ENCODE data around the gene NGFR.
"Not testable (repeated sequence)": the region's sequence is repeated elsewhere in the genome, so short reads cannot be mapped to it uniquely, and the experiment has no call there.

The NGFR gene

DNA sequence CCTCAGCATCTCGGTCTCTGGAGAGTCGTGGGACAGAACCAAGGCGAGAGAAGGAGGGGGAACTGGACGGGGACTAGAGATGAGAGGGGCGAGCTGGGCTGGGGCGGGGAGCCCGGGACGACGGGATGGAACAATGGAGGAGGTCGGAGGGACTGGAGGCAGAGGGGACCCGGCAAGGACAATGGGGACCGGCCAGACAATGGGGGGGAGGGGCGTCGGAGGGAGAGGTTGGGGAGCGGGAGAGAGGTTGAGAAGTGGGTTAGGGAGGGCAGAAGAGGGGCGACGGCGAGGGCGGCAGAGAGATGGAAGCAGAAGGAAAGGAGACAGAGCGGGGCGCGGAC is 719 bp downstream of the NGFR start:
- DNase-seq (ENCODE audit: low read depth in 2 of 3, low spot score in 2 of 3): no peak

- peak; percentile 51 to 80 (median 71) for DNase-seq (ENCODE audit: low read depth in 2 of 3, low spot score in 2 of 3)
Measured at GRCh38 chr17:49496183-49496866, 1.2 kb downstream of the NGFR start.

GRCh38 chr17:49496867-49497147 is 1.7 kb downstream of the NGFR start:
- DNase-seq (ENCODE audit: low read depth in 2 of 3, low spot score in 2 of 3): no peak

GRCh38 chr17:49497148-49498028 is 2.3 kb downstream of the NGFR start:
- DNase-seq (ENCODE audit: low read depth in 2 of 3, low spot score in 2 of 3): peak in 1 of 3 experiments; percentile 10

DNA sequence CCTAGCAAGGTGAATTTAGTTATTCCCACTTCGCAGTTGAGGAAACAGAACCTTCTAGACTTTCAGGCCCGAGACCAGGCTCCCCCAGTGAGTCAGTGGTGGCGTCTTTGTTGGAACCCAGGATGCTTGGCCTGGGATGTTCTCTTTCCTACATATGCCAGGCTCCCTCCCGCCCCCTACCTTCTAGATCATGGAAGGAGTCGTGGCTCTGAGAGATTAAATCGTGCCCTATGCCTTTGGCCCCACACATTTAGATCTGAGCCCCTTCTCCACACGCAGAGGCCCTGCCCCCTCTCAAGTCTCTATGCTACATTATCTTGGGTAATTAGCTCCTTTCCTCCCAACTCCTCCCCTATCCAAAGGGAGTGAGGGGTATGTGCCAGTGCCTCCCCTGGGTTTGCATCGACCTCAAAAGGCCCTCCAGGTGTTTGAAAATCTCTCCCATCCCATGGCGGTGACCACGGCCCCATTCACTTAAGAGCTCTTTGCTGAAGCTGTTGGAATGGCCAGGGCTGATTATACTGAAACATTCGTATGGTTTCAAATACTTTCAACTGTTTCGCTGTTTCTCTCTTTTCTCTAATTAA is 3.0 kb downstream of the NGFR start:
- DNase-seq (ENCODE audit: low read depth in 2 of 3, low spot score in 2 of 3): no peak

DNA sequence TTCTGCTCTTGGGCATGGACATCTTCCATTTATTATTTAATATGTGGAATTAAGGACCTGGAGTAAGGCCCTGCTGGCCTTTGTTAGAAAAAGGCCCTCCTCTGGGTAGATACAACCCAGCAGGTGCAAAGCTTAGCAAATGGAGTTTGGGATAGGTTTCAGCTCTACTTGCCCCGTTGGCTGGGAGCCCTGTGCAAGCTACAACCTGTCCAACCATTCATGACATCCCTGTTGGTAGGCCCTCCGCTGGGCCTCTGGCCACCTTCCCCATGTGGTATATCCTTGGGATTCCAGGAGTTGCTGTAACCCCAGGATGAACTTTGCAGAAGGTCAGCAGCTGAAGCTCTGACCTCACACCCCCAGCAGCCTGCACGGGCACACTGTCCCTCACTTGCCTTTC is 6.4 kb downstream of the NGFR start:
- no peak for DNase-seq (ENCODE audit: low read depth in 2 of 3, low spot score in 2 of 3)

DNA sequence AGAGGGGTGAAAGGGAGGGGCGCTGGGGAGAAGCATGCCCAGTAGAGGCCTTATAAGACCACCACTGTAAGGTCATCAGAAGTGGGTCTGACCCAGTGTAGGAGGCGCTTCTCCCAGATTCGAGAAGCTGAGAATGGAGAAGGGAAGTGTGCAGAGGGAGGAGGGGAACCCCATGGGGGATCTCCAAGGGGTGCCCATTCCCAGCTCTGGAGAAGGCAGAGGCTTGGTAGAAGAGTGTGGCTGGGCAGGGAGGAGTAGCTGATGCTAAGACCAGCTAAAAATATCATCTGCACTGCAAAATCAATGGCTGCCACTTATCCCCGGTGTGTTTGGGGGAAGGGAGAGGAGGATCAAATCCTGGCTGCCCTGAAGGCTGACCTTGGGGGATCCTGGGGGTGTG is 7.2 kb downstream of the NGFR start:
- DNase-seq (ENCODE audit: low read depth in 2 of 3, low spot score in 2 of 3): no peak

- DNase-seq (ENCODE audit: low read depth in 2 of 3, low spot score in 2 of 3): not testable (repeated sequence)
Measured at GRCh38 chr17:49502680-49503079, 7.6 kb downstream of the NGFR start.

- DNase-seq (ENCODE audit: low read depth in 2 of 3, low spot score in 2 of 3): no peak
Measured at GRCh38 chr17:49504369-49504768, 9.3 kb downstream of the NGFR start.

- DNase-seq (ENCODE audit: low read depth in 2 of 3, low spot score in 2 of 3): no peak
Measured at GRCh38 chr17:49505854-49506253, 10.8 kb downstream of the NGFR start.

DNA sequence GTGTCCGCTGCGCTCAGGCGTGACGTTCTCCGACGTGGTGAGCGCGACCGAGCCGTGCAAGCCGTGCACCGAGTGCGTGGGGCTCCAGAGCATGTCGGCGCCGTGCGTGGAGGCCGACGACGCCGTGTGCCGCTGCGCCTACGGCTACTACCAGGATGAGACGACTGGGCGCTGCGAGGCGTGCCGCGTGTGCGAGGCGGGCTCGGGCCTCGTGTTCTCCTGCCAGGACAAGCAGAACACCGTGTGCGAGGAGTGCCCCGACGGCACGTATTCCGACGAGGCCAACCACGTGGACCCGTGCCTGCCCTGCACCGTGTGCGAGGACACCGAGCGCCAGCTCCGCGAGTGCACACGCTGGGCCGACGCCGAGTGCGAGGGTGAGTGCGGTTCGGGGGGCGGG is 11.2 kb downstream of the NGFR start:
- no peak for DNase-seq (ENCODE audit: low read depth in 2 of 3, low spot score in 2 of 3)

GRCh38 chr17:49508061-49508865 is 13.2 kb downstream of the NGFR start:
- no peak for DNase-seq (ENCODE audit: low read depth in 2 of 3, low spot score in 2 of 3)

DNA sequence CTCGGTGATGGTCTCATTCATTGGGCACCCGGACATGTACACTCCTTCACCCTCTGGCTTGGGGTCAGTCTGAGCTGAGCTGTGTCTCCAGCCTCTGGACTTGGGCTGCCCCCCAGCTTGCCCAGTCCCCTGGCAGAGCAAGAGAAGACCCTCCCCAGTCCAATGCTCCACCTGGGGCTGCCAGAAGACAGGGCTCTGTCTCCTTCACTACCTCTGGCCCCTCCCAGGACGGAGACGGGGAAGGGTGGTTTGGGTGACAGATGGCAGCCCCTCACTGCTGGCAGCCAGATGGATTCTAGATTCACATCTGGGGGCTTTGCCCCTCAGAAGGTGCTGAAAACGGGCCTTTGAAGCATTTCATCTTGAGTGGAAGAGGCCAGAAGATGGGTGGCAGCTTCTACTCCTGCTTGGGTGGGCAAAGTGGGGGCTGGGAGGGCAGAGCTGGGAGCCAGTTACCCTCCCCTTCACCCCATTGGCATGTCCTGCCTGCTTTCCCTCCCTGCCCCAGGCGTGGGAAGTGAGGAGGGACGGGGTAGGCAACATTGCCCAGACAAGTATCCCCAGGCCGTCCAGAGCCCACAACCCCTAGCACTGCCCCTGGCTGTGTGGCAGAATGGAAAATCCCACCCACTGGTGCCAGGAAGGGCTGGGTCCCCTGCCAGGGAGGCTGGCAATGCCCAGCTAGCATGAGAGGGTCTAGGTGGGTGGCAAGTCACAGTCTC is 13.9 kb downstream of the NGFR start:
- no peak for DNase-seq (ENCODE audit: low read depth in 2 of 3, low spot score in 2 of 3)

DNA sequence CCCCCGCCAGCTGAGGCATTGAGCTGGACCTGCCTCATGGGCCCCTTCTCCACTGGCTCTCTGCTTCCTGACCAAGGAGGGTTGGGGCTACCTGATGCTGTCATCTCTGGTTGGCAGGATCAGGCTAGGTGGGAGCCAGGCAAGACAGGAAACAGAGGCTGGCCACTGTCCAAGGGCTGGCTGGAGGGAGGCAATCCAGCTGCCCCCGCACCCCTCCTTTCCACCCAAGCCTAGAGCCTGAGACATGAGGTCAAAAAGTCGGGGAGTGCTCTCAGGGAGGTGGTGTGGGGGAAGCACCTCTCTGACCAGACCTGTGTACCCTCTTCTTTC is 14.5 kb downstream of the NGFR start:
- DNase-seq (ENCODE audit: low read depth in 2 of 3, low spot score in 2 of 3): no peak

DNA sequence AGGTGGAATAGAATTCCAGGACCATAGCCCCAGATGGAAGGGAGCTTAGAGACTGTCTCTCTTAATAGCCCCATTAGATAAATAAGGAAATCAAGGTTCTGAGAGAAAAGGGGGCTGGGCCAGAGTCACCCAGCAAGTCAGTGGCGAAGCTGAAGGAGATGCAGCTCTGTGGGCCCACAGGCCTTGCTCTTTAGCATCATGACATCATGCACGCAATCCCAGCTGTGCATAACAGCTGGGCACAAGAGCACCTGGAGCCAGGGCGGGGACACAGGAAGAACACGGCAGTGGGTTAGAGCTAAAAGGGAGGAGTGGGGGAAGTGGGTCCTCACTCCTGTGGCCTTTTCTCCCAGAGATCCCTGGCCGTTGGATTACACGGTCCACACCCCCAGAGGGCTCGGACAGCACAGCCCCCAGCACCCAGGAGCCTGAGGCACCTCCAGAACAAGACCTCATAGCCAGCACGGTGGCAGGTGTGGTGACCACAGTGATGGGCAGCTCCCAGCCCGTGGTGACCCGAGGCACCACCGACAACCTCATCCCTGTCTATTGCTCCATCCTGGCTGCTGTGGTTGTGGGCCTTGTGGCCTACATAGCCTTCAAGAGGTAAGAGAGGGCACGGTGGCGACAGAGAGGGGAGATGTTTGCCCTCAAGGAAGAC is 15.1 kb downstream of the NGFR start:
- DNase-seq (ENCODE audit: low read depth in 2 of 3, low spot score in 2 of 3): no peak

- DNase-seq (ENCODE audit: low read depth in 2 of 3, low spot score in 2 of 3): no peak
Measured at GRCh38 chr17:49510720-49511110, 15.6 kb downstream of the NGFR start.

GRCh38 chr17:49511810-49512209 is 16.7 kb downstream of the NGFR start:
- no peak for DNase-seq (ENCODE audit: low read depth in 2 of 3, low spot score in 2 of 3)

- no peak for DNase-seq (ENCODE audit: low read depth in 2 of 3, low spot score in 2 of 3)
Measured at GRCh38 chr17:49512296-49513043, 17.4 kb downstream of the NGFR start.

DNA sequence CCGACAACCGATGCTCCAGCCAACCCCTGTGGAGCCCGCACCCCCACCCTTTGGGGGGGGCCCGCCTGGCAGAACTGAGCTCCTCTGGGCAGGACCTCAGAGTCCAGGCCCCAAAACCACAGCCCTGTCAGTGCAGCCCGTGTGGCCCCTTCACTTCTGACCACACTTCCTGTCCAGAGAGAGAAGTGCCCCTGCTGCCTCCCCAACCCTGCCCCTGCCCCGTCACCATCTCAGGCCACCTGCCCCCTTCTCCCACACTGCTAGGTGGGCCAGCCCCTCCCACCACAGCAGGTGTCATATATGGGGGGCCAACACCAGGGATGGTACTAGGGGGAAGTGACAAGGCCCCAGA is 17.9 kb downstream of the NGFR start:
- DNase-seq (ENCODE audit: low read depth in 2 of 3, low spot score in 2 of 3): no peak

GRCh38 chr17:49513641-49514040 is 18.5 kb downstream of the NGFR start:
- no peak for DNase-seq (ENCODE audit: low read depth in 2 of 3, low spot score in 2 of 3)

All from activated CD8-positive, alpha-beta memory T cell treated with anti-CD3 and anti-CD28 coated beads for 48 hours (primary cell).